Endometrium (tissue), 2 donors: ENCODE data around the gene KCNJ10.

Experiments
- FAIRE-seq: peaks from 2 replicates; lab custom pipeline; 2012; peaks lifted over from hg19 to GRCh38; lab: Jason Lieb, UNC
- donor health status: control.
- donor health status: control.

KCNJ10 gene

GRCh38 chr1:159990005-159990404, 80.0 kb downstream of the KCNJ10 start:
- FAIRE-seq: no peak

- no peak for FAIRE-seq
Measured at GRCh38 chr1:159989581-159989980, 80.4 kb downstream of the KCNJ10 start.

- FAIRE-seq: no peak
Measured at GRCh38 chr1:159988006-159988405, 82.0 kb downstream of the KCNJ10 start.

DNA sequence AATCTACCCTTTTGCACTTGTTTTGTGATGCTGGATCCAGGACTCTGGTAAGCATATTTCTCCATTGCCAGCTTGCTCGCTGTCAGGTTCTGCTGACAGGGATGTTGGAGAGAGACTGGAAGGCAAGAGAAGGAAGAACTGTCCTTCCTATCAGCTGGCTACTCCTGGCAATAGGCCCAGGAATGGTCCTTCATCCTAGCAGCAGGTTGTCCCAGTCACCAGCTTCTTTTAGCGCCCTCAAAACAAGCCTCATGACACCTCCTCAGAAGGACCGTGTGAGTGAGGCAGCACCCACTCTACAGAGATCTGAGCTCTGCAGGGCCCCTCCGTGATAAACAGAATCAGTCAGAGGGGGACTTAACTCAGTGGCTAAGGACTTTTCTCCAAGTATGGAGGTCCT, 82.8 kb downstream of the KCNJ10 start:
- no peak for FAIRE-seq

DNA sequence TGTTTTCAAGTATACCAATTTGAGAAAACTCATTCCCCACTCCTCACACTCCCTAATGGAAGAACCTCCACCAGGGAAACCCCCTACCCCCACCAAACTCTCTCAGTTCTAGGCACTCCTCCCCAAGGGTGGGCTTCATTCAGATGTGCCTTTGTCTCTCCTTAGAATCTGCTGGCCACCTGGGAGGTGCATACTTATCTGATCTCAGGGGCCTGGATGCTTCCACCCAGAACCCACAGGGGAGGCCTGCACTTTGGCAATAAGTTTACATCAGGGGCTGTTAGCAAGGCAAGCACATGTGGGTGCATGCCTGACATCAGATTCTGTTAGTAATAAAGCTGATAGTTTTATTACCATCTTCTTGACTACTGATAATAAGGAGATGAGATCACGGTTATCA, 83.4 kb downstream of the KCNJ10 start:
- no peak for FAIRE-seq

DNA sequence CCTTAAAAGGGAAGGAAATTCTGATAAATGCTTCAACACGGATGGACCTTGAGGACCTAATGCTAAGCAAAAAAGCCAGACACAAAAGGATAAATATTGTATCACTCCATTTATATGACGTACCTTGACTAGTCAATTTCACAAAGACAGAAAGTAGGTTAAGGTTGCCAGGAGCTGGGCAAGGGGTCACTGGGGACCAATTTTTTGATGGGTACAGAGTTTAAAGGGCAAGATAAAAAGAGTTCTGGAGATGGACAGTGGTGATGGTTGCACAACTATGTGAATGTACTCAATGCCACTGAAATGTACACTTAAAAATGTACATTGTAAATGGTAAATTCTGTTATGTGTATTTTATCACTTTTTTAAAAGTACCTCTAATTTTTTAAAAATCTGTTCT, 83.9 kb downstream of the KCNJ10 start:
- no peak for FAIRE-seq

DNA sequence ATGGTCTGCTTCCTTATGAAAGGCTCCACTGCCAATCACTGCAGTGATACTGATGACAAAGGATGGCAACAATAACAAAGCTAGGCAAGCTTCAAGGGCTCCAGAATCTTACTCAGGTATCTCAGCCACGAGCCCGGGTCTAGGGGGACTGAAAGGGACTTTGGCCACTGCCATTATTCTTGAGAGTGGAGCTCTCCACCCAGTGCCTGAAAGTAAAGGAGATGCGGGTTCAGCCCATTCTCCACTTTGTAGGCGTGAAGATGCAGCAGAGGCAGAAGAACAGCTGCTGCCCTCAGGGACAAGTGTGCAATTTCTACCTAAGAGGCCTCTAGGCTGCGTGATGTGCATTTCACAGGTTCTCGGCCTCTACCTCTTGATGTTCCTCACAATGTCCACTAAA, 84.5 kb downstream of the KCNJ10 start:
- FAIRE-seq: no peak

- no peak for FAIRE-seq
Measured at GRCh38 chr1:159983681-159984080, 86.3 kb downstream of the KCNJ10 start.

- no peak for FAIRE-seq
Measured at GRCh38 chr1:159982280-159982679, 87.7 kb downstream of the KCNJ10 start.

GRCh38 chr1:159981351-159982055, 88.5 kb downstream of the KCNJ10 start:
- no peak for FAIRE-seq

GRCh38 chr1:159980786-159981185, 89.2 kb downstream of the KCNJ10 start:
- no peak for FAIRE-seq

DNA sequence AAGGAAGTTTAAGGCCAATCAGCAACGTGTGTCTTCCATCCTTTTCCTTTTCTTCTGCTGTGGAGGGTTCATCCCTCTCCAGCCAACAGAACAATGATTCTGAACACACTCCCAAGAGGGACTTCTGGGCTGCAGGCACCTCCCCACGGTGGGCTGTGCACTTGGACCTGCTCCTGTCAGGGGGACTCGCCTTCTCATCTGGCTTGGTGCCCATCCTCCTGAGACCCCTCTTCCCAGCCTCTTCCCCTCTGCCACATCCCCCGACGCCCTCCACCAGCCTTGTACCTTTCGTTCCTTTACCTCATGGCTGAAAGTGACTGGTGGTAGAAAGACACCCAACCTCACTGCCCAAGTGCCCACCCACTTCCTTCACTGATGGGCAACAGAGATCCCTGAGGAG, 89.9 kb downstream of the KCNJ10 start:
- no peak for FAIRE-seq

GRCh38 chr1:159979257-159979656, 90.7 kb downstream of the KCNJ10 start:
- FAIRE-seq: no peak

DNA sequence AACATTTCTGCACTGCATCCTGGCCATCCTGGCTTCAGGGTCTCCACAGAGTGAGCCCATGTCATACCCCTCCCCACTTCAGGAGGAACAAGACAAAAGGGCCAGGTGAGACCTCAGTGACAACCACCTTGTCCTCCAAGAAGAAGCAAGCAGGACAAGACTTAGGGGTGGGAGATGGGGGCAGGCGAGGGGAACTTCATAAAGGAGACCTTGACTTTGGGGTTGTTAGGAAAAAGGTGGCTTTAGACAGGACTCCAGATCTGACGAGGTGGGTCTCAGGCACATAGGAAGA, 91.9 kb downstream of the KCNJ10 start:
- no peak for FAIRE-seq

- no peak for FAIRE-seq
Measured at GRCh38 chr1:159977364-159978106, 92.4 kb downstream of the KCNJ10 start.

DNA sequence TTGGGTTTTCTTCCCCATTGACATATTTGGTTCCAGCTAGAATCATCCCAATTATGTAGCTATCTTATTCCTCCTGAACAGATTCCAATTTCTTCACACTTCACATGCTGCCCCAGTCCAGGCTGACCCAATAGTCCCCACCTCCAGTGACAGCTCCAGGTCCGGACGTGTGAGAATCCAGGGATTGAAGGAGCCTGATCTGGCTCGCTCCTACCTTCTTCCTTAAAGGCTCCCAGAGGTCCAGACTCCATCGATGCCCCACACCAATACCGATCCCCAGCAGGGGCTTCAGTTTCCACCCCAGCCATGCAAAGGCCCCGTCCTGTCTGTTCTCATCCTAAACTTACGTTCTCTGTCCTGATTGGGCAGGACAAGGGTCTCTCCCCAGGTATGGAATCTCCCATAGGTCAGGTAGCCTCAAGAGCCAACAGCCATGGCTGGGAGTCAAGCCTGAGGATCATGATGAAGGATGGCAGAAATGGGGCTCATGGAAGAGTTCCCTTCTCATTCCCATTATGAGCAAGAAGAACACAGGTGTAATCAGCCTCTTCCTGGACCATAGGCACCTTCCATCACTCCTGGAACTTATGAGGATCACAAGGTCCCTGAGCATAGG, 95.5 kb downstream of the KCNJ10 start:
- FAIRE-seq: no peak

DNA sequence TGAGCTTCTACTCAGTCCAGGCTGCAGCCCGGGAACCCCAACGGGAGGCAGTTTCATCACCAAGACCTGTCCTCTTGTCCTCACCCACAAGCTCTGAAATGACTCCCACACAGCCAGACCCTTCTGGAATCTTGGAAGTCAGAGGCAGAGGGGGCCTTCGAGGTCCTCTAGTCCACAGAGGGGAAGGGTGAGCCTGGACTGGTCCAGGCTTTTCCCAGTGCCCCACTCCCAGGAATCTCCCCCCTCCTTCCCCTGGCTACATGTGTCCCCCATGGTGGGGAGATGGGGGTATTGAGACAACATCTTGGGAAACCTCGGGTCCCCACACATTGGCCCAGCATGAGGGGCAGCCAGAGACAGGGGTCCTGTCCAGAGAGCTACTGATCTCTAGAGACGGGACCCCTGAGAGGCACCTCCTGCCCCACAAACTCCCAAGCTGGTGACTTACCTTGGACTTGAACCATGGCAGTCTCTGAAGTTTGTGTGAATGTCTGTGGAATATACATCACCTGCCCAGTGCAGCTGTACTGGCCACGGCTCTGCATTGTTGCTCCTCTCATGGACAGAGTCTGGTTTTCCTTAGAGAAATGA, 96.5 kb downstream of the KCNJ10 start:
- FAIRE-seq: no peak

DNA sequence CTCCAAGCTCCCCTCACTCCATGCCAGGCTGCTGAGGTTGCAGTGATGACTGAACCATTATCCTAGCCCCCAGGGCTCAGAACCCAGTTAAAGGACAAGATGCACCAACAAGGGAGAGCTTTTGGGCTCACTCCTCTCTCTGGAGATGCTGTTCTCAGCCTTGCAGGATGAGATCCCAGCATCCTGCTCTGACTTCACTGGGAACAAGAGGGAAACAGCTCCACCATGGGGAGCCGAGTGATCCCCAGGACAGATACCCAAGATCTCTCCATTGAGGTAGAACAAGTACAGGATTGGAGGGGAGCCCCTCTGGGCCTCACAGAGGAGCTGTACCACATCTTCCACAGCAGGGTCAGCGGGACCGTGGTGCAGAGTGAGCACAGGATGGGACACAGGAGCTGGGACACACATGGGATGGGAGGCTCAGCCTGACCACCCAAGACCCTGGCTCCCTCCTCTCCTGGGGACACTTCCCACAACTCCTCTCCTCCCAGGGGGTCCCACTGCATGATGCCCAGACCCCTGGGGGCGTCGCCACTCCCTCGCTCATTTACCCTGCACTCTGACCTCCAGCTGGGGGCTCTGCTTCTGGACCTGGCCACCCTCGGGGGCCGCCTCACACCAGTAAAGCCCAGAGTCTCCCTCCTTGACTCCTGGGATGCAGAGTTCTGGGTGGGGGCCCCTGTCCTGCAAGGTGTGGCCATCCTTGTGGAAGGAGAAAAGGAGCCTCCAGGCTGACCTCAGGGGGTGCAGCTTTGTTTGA, 97.3 kb downstream of the KCNJ10 start:
- no peak for FAIRE-seq

GRCh38 chr1:159970932-159971342, 99.0 kb downstream of the KCNJ10 start:
- no peak for FAIRE-seq

DNA sequence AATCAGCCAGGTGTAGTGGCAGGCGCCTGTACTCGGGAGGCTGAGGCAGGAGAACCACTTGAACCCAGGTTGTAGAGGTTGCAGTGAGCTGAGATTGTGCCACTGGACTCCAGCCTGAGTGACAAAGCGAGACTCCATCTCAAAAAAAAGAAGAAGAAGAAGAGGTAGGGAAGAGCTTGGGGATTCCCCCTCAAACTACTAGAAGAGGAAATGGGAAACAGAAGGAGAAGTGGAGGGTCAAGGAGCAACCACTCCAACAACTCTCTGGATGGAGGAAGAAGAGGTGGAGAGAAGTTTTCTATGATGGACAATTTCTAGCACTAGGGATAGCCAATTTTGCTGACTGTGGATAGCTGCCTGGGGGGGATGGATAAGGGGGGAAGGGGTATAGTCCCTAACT, 101.1 kb downstream of the KCNJ10 start:
- no peak for FAIRE-seq

GRCh38 chr1:159965263-159965662, 104.7 kb downstream of the KCNJ10 start:
- no peak for FAIRE-seq

DNA sequence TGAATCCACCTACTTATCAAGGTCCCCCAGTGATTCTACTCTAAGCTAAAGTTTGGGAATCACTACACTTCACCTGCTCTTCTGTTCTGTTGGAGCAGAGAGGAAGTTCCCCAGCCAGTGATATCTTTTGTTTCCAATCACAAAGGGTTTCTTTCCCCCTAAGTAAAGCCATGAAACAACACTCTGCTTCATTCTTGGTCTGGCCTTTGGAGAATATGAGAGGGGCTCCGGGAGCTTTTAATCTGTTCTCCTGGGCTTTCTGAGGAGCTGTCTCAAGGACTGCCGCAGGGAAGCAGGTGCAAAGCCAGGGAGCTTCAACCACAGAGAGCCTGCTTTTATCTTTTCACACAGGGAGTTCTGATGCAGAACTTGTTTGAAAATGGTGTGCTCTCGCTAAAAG, 105.8 kb downstream of the KCNJ10 start:
- FAIRE-seq: no peak

DNA sequence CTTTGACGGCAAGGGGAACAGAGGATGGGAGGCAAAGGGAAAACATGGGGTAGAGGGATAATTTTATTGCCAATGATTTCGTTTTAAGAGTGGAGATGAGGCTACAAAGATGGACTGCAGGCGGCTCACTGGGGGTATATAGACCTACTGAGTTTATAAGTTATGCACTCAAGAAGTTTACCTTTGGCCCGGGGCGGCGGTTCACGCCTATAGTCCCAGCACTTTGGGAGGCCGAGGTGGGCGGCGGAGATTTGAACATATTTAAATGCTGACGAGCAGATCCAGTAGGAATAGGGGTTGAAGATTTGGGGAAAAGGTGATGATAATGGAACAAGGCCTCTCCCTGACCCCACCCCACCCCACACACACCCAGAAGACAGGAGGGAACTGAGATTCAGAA, 107.8 kb downstream of the KCNJ10 start:
- FAIRE-seq: no peak
